ENCODE results near the gene VOPP1. TPM values are rescaled to one million over a fixed set of nuclear protein-coding genes. Genes with fewer than 3 reads are reported as not detected.

Gene VOPP1
- total and polyA plus RNA-seq, 2 donors (not counting 3 experiments of a cell fraction or from before 2014, with no cell fraction given), result 85.6 to 154 TPM

GRCh38 chr7:55491346-55491745 is 81.0 kb downstream of the VOPP1 start:
- TF ChIP-seq EZH2 (IDR thresholded peaks at IDR 0.05; ENCODE audit: borderline replicate concordance, low read depth, low read length, severe bottlenecking), result no peak
- TF ChIP-seq POLR2AphosphoS5 (IDR thresholded peaks at IDR 0.05; ENCODE audit: insufficient read depth, low read depth, low read length), result no peak
- no peak for TF ChIP-seq JUN (IDR thresholded peaks at IDR 0.05; ENCODE audit: borderline replicate concordance, insufficient read depth, insufficient read length, low read depth)
- no peak for TF ChIP-seq GATA2 (IDR thresholded peaks at IDR 0.05; ENCODE audit: insufficient read depth, insufficient read length, low read depth, low read length)
- TF ChIP-seq CTCF (IDR thresholded peaks at IDR 0.05; ENCODE audit: extremely low read depth in 1 of 2, insufficient read depth in 1 of 2, low read depth in 1 of 2, low read length in 2 of 2), result no peak
- TF ChIP-seq, protein P1, sequence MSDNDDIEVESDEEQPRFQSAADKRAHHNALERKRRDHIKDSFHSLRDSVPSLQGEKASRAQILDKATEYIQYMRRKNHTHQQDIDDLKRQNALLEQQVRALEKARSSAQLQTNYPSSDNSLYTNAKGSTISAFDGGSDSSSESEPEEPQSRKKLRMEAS (IDR thresholded peaks at IDR 0.05; ENCODE audit: insufficient read depth, insufficient read length), result no peak
- no peak for TF ChIP-seq POLR2A (IDR thresholded peaks at IDR 0.05; ENCODE audit: low read depth, low read length)
- TF ChIP-seq FOS (IDR thresholded peaks at IDR 0.05; ENCODE audit: borderline replicate concordance, insufficient read depth, low read length), result no peak
- no peak for TF ChIP-seq MYC (IDR thresholded peaks at IDR 0.05; ENCODE audit: low read depth, low read length)
- Histone ChIP-seq H3K27me3 (ENCODE audit: control insufficient read depth in 2 of 2, insufficient read depth in 2 of 2, low read length in 2 of 2) (no peaks in the 10 kb centered on the region), H3K9me3 (replicated peaks; ENCODE audit: control insufficient read depth, insufficient read depth, low read length) (no peaks in the 10 kb centered on the region), H3K4me3 (replicated peaks in 1 of 3; ENCODE audit: insufficient read depth in 1 of 3, low read depth in 1 of 3, low read length in 3 of 3) (no peak overlapping the region), H3K4me2 (ENCODE audit: insufficient read depth, low read length) (no peak overlapping the region), H4K20me1 (replicated peaks; ENCODE audit: control insufficient read depth, extremely low read depth, insufficient read depth, low read length) (no peaks in the 10 kb centered on the region), H3K27ac (ENCODE audit: insufficient read depth, low read depth, low read length) (no peak overlapping the region), H2AFZ (ENCODE audit: low read depth, low read length) (no peak overlapping the region), H3K79me2 (ENCODE audit: control insufficient read depth, insufficient read depth, low read length) (peaks cover 5% of the 10 kb centered on the region), H3K4me1 (ENCODE audit: control insufficient read depth, extremely low read depth, insufficient read depth, low read length) (no peaks in the 10 kb centered on the region), H3K9ac (replicated peaks; ENCODE audit: extremely low read depth, insufficient read depth, low read length) (no peak overlapping the region), H3K36me3 (ENCODE audit: control insufficient read depth in 2 of 2, extremely low read depth in 1 of 2, insufficient read depth in 2 of 2, low read length in 2 of 2) (peaks cover 4 to 34% of the 10 kb centered on the region in 2 experiments), H3K9me1 (replicated peaks; ENCODE audit: control insufficient read depth, extremely low read depth, insufficient read depth, low read length) (no peaks in the 10 kb centered on the region)
- CTCF ChIA-PET, result interaction anchor here (1.5 kb wide), 1 partner anchor 11 kb away, joined by 3 read pairs; no protein-coding TSS in a partner anchor
- POLR2A ChIA-PET, result no interaction called here
- intact Hi-C loops (cut with micrococcal nuclease), result no loop called here
- FAIRE-seq (no peak), DNase-seq (ENCODE audit: low read depth, low spot score) (no peak)
- no TSS peak for BruUV-seq (replicated peaks)
- dilution Hi-C loops (cut with MboI; ENCODE audit: extremely low pct_ligation_motif_present, low sequenced_read_pairs), result no loop called here
